Hepatocyte (in vitro differentiated cells): ENCODE results near the gene CDR2L.
"Not testable (repeated sequence)": the region's sequence is repeated elsewhere in the genome, so short reads cannot be mapped to it uniquely, and the experiment has no call there.

ENCODE experiments used
- CTCF ChIP-seq: fragments of 200-600 bp; sonication (generic); IDR thresholded peaks from 2 replicates; pipeline ENCODE4 v1.5.1; 2016; ENCODE audit warnings: antibody characterized with exemption, mild to moderate bottlenecking; ENCODE audit not compliant: poor library complexity
- EZH2 ChIP-seq: fragments of 200-600 bp; sonication (generic); IDR thresholded peaks from 2 replicates; pipeline ENCODE4 v1.6.1; 2016; ENCODE audit warnings: antibody characterized with exemption, mild to moderate bottlenecking, borderline replicate concordance

DNA sequence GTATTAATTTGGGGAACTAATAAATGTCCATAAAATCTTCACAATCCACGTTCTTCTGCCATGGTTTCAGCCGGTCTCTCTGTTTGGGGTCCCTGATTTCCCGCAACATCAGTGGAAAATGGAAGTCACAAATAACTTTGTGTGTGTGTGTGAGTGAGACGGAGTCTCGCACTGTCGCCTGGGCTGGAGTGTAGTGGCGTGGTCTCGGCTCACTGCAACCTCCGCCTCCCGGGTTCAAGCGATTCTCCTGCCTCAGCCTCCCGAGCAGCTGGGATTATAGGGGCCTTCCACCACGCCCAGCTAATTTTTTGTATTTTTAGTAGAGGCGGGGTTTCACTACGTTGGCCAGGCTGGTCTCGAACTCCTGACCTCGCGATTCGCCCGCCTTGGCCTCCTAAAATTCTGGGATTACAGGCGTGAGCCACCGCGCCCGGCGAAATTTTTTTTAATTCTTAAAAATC is 58.5 kb downstream of the CDR2L start:
- not testable (repeated sequence) for TF ChIP-seq EZH2, CTCF
